Smooth muscle cell of the brain vasculature (primary cell): Measurements from ENCODE around the gene RNPS1.

Experiments used
- DNase-seq: peaks from one replicate; pipeline ENCODE4 v3.0.0-alpha.2; 2012; ENCODE audit warnings: low read depth, low spot score

Gene RNPS1

GRCh38 chr16:2213817-2214718 is 53.9 kb downstream of the RNPS1 start:
- DNase-seq: no peak

- DNase-seq: no peak
Measured at GRCh38 chr16:2212362-2213324, 55.3 kb downstream of the RNPS1 start.

DNA sequence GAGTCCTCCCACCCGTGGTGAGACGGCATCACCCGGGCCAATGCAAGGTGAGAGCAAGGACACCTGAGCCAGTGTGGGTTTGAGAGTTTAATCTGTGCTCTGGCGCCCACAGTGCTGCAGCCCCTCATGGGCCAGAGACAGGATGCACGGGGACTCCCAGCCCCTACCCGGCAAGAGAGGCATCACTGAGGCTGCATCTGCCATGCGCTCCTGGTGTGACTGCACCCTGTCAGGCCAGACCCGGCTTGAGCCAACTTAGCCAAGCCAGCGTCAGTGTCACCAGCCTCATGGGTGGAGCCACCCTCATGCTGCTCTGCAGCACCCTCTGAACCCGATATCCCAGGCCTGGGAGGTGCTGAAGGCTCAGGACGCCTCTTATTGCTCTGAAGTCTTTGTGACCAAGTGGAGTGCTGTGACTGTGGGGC is 56.0 kb downstream of the RNPS1 start:
- no peak for DNase-seq

GRCh38 chr16:2210386-2211365 is 57.2 kb downstream of the RNPS1 start, which contains the start of gene BRICD5:
TSS of gene BRICD5 (minus strand) at chr16:2210863. CDS start at chr16:2210833, 30 bp downstream.
- no peak for DNase-seq

GRCh38 chr16:2210009-2210332 is 58.0 kb downstream of the RNPS1 start:
- no peak for DNase-seq

GRCh38 chr16:2209258-2210008 is 58.5 kb downstream of the RNPS1 start:
- no peak for DNase-seq

GRCh38 chr16:2208772-2209171 is 59.2 kb downstream of the RNPS1 start:
- no peak for DNase-seq

GRCh38 chr16:2208308-2208707 is 59.6 kb downstream of the RNPS1 start:
- DNase-seq: no peak

- DNase-seq: no peak
Measured at GRCh38 chr16:2207872-2208271, 60.1 kb downstream of the RNPS1 start.

GRCh38 chr16:2206780-2207433 is 61.0 kb downstream of the RNPS1 start:
- DNase-seq: no peak

GRCh38 chr16:2206420-2206779 is 61.5 kb downstream of the RNPS1 start:
- no peak for DNase-seq

DNA sequence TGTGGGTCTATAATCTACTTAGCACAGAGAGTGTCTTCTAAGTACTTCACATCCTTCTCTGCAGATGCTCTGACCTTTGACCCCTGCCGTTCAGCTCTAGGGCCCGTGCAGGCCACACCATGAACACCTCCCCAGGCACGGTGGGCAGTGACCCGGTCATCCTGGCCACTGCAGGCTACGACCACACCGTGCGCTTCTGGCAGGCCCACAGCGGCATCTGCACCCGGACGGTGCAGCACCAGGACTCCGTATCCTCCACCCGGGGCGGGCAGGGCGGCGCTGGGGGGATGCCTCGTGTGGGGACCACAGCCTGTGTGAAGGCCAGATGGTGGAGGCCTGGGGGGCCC is 62.0 kb downstream of the RNPS1 start:
- DNase-seq: no peak

- DNase-seq: peak; percentile 72
Measured at GRCh38 chr16:2205104-2205966, 62.6 kb downstream of the RNPS1 start, which contains the start of gene MLST8. TSS of gene MLST8 (plus strand) at chr16:2205454. CDS start at chr16:2206086, 632 bp downstream.

GRCh38 chr16:2204416-2205103 is 63.4 kb downstream of the RNPS1 start:
- no peak for DNase-seq
